GM20000 (cell line): ENCODE data around the gene VEZT.

Source experiments
- DNase-seq: peaks from one replicate; pipeline ENCODE4 v3.0.0; 2012; ENCODE audit warnings: low spot score
- TF ChIP-seq, protein P1 (sequence below): IDR thresholded peaks from 2 replicates; pipeline ENCODE4 v1.5.1; 2012; ENCODE audit warnings: mild to moderate bottlenecking, control low read depth; ENCODE audit errors: extremely low read depth, missing control alignments

The VEZT gene

DNA sequence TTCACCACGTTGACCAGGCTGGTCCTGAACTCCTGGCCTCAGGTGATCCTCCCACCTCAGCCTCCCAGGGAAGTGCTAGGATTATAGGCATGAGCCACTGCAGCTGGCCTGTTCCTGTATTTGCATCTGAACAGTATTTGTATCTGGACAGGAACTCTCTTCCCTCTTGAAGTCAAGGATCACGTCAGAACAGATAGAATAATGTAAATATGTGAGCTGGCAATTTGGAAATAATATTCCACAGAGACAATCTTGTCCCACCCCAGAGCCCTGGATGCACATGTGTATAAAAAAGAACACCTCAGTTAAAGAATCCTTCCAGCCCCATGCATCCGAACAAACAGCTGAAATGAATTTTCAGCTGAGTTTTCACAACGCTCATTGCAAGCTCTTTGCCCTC, 118.3 kb downstream of the VEZT start:
- DNase-seq = no peak
- TF ChIP-seq, protein P1, sequence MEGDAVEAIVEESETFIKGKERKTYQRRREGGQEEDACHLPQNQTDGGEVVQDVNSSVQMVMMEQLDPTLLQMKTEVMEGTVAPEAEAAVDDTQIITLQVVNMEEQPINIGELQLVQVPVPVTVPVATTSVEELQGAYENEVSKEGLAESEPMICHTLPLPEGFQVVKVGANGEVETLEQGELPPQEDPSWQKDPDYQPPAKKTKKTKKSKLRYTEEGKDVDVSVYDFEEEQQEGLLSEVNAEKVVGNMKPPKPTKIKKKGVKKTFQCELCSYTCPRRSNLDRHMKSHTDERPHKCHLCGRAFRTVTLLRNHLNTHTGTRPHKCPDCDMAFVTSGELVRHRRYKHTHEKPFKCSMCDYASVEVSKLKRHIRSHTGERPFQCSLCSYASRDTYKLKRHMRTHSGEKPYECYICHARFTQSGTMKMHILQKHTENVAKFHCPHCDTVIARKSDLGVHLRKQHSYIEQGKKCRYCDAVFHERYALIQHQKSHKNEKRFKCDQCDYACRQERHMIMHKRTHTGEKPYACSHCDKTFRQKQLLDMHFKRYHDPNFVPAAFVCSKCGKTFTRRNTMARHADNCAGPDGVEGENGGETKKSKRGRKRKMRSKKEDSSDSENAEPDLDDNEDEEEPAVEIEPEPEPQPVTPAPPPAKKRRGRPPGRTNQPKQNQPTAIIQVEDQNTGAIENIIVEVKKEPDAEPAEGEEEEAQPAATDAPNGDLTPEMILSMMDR = no peak

DNA sequence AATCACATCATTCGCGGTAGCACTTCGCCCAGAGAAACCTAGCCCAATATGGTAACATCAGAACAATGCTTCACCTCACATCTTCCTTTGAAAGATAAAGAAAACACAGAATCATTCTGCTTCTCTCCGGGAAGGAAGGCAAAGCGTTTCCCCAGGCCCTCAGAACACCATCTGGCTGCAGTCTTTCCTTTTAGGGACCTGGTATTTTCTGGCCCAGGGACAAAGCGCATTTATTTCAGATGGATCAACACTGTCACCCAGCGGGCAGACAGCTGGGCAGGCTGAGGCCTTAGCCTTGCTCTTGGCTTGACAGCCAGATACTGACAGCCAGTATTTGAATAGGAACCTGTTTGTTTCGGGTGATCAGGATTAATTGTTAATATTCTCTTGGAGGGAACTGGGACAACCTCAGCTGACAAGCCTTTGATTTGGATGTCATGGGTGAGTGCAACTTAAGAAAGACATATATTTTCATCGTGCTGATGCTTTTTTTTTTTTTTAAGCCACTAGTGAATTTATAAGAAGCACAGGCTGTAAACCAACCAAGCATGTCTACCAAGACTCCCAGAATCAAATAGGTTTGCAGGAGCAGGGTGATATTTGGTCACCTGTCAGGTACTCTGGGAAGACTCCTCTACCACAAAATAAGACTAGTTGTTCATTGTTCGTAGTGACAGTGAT, 118.9 kb downstream of the VEZT start:
- DNase-seq = no peak
- TF ChIP-seq, protein P1 = no peak

DNA sequence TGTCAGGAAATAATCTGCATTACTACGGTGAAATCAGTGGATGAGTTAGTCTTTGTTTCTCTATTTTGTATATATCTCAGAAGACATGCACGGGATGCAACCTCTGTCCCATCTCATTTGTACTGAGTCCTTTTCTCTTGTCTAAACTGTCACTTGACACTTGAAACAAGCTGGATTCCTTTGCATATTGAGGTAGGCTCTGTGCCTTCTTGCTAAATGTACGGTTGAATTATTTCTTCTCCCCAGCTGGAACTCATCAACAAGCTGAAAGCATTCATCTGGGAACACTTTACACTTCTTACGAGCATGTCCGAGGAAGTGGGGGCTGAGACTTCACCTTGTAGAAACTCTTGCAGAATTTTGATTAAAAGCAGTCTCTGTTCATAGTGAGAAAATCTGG, 119.5 kb downstream of the VEZT start:
- TF ChIP-seq, protein P1 = no peak
- no peak for DNase-seq

DNA sequence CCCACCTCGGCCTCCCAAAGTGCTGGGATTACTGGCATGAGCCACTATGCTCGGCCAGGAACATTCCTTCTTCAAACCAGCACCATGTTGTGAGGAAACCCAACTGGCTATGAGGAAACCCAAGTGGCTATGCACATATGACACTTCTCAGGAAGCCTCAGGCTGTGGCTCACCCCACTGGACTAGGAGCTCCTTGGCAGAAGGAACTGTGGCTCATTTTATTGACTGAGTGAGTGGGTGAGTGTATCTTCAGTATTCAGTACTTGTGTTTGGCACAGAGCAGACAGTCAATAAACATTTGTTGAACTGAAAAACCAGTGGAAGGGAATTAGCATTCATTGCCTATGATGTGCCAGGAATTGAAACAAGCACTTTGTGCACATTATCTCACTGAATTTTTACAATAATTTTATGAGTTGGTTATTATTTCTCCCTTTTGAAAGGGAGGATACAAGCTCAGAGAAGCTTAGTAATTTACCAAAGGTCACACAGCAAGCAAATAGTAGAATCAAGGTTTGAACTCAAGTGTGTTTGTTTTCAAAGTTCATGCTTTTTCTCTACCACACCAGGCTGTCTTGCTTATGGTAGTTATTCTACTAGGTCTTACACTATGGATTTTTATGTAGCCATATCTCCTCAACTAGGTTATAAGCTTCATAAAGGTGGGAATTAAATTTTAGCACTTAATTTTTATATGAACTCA, 121.6 kb downstream of the VEZT start:
- no peak for DNase-seq
- TF ChIP-seq, protein P1 = no peak

DNA sequence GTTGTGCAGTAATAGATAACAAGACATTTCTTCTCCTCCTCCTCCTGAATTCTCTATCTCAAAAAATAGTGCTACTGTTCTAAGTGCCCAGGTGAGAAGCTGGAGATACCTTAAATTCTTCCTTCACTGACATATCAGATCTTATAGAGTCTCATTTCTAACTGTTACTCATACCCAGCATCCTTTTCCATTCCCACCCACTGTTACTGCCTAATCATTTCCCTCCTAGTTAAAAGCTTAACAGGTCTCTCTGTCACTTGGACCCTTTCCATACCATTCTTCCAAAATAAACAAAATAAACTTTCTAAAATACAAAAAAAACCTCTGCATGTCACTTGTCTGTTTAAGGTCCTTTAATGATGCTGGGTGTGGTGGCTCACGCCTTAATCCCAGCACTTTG, 124.4 kb downstream of the VEZT start:
- DNase-seq = no peak
- TF ChIP-seq, protein P1 = no peak

DNA sequence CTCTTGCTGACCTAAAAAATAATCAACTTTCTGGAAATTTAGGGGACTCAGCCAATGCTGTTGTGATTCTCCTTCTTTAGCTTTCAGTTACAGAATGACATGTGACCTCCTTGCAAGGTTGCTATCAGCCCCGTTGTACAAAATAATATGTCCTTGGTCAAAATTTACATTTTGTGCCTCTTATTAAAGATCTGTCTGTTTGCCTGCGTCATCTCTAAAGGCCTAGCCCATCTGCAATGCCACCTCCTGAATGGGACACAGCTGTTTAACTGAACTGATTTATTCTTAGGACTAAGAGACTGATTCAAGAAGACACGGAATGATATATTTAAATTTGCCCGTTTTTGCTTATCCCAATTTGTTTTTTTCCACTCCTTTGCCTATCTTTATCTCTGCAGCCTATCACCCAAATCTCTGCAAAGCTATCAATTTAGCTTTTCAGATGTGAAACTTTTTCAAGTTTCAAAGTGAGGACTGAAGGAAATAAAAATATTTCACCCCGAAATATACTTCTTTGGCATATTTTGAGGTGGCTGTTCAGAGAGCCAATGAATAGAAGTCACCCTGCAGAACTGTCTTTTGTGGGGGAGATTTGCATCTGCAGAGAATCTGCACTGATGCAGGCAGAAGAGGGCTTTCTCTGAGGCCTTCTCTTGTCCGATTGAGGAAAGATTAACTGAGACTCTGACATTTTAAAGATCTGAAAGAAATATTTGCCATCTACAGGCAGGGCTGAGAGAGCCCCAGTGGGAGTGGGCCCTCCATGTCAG, 126.0 kb downstream of the VEZT start:
- DNase-seq = no peak
- TF ChIP-seq, protein P1 = no peak

DNA sequence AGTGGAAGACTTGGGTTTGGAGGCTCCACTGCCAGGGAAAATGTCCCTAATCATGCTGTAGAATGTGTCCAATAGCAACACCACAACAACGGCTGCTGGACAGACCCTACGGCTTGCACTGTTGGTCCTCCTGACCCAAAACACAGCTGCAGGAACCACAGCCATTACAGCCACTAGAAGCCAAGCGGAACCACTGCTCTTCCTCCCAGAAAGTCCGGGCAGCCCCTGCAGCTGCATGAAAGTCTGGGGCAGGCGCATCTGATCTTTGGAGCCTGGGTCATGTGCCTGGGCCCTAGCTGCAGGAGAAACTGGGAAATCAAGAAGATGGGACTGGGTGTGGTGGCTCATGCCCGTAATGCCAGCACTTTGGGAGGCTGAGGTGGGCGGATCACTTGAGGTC, 131.7 kb downstream of the VEZT start:
- TF ChIP-seq, protein P1 = no peak
- DNase-seq = no peak
